Measurements from ENCODE around the gene KDM6A.
"Not testable (repeated sequence)": the region's sequence is repeated elsewhere in the genome, so short reads cannot be mapped to it uniquely, and the experiment has no call there.

KDM6A gene

DNA sequence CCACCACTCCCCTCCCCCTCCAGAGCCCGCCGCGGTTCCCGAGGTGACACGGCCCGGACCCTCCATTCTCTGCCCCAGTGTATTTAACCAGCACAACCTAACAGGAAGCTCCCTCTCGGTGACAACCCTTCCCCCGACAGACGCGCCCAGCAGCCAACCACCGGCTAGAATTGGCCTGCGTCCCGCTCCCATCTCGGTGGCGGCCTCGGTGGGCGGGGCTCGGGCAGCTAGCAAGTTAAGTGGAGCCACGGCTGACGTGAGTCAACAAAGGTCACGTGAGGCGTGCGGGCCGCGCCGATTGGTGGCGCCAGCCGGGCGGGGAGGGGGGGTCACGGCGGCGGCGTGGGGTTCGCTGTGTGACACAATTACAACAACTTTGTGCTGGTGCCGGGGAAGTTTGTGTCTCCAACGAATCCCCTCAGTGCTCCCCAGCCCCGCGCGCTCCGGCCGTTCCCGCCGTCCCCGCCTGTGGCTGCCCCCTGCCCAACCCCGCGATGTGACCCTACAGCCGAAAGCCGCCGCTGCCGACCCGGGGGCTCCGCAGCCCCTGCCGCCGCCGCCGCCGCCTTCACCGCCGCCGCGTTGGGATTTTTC, at the start of gene KDM6A:
Gene KDM6A (plus strand): TSS at position 368 of the 594 bp plus-strand sequence. CDS start 364 bp downstream, outside the sequence.
- peak; percentile 96 for DNase-seq (ENCODE audit: low spot score)

DNA sequence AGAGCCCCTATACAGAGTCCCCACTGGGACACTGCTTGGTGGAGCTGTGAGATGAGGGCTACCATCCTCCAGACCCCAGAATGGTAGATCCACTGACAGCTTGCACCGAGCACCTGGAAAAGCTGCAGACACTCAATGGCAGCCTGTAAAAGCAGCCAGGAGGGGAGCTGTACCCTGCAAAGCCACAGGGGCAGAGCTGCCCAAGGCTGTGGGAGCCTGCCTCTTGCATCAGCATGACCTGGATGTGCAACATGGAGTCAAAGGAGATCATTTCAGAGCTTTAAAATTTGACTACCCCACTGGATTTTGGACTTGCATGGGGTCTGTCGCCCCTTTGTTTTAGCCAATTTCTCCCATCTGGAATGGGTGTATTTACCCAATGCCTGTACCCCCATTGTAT, 49.8 kb upstream of the KDM6A start:
- DNase-seq (ENCODE audit: low spot score), result not testable (repeated sequence)

DNA sequence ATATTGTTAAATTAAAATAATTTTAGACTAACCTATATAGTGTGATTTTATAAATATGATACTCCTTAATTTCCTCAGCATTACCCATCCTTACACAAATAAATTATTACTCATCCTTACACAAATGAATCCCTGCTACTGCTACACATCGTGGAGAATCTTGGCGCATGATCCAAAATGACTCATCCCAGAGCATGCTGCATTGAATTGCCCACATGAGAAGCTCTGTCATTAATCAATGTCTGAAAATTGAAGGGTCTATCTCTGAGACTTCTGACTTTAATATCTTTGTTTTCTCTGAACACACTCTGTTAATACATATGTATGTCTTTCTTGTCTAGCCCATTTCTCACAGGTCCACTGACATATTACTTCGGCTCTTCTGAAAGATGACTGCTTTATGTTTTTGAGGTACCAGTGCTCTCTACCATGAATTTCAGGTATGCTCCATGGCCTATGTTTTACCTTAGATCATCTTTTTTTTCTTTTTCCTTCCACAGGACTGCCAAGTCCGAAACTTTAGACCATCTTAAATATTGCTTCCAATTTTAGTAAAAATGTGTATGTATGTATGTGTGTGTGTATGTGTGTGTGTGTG, 44.9 kb upstream of the KDM6A start:
- DNase-seq (ENCODE audit: low spot score), result peak; percentile 16

DNA sequence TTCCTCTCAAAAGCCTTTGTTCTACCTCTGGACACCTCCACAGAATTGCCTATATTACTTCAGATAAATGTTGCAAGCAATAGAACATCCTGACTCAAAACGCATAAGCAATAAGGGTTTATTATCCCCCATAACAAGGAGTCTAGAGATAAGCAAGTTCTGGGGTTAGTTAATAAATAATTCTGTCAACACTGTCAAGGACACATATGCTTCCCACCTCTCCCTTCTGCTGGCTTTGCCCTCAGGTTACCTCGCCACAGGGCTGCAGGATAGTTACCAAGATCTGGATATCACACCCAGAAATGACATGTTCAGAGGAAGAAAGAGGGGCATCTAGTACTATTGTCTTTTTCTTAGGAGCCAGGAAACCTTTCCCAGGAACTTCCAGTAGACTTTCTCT, 43.2 kb upstream of the KDM6A start:
- DNase-seq (ENCODE audit: low spot score), result no peak

DNA sequence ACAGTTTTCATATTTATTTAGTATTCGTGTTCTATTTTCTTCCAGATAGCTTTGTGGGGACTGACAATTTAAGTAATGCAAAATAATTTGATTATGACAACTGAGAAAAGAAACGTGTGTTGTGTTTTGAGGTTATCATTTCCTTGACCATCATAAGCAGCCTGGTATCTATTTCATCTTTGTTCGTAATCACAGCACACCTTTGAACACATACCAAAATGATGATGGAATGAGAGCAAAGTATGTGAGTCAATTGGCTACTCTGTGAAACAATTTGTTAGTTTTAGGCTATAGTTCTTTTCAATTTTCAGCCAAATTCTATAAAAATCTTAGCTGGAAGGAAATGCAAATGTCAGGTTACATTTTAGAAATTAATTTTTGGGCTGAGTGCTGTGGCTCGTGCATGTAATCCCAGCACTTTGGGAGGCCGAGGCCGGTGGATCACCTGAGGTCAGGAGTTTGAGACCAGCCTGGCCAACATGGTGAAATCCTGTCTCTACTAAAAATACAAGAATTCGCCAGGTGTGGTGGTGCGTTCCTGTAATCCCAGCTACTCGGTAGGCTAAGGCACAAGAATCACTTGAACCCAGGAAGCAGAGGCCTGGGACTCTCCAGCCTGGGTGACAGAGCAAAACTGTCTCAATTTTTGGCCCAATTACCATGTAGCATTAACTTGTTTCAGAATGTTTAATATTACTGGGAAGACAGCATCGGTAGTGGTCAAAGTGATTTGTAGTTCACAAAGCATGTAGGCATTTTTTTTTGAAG, 30.3 kb upstream of the KDM6A start:
- DNase-seq (ENCODE audit: low spot score), result no peak

DNA sequence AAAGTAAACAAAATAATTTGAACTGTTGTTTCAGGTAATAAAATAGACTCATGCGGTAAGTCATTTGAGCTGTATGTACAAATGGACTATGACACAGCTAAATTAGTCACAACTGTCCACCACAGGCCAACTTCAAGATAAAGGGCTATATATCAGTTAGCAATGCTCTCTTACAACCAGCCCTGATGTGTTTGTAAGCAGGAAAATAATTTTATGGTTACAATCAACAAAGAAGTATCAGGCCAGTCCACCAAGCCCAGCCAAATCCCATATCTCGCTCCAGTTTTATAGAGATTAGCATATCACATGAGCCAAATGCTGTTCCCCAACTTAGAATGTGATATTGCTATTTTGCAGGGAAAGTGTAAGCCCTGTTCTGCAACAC, 29.7 kb upstream of the KDM6A start:
- peak; percentile 26 for DNase-seq (ENCODE audit: low spot score)

DNA sequence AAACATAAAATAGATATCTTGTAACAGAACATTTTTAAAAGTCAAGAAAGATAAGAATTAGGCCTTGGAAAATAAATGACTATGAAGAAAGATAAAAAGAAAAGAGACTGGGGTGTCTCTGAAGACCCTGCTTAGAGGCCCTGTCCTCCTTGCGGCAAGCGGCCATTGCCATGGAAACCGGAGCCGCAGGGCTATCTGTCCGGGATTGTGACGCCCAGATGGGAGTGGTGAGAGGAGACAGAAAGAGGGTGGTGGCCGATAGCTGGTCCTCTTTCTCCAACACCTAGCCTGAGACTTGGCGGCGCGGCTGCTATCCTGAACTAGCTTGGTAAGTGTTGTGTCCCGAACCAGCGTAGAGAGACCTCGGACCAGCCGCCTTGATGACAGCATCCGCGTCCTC, 29.2 kb upstream of the KDM6A start, which contains the start of gene DUSP21:
Gene DUSP21 (plus strand): TSS at position 269 of the 400 bp plus-strand sequence. CDS start 112 bp downstream, at position 381.
- no peak for DNase-seq (ENCODE audit: low spot score)

DNA sequence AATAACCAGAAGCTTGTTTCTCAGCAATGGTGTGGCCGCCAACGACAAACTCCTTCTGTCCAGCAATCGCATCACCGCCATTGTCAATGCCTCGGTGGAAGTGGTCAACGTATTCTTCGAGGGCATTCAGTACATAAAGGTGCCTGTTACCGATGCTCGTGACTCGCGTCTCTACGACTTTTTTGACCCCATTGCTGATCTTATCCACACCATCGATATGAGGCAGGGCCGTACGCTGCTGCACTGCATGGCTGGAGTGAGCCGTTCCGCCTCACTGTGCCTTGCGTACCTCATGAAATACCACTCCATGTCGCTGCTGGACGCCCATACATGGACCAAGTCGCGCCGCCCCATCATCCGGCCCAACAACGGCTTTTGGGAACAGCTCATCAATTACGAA, 28.8 kb upstream of the KDM6A start:
- no peak for DNase-seq (ENCODE audit: low spot score)

DNA sequence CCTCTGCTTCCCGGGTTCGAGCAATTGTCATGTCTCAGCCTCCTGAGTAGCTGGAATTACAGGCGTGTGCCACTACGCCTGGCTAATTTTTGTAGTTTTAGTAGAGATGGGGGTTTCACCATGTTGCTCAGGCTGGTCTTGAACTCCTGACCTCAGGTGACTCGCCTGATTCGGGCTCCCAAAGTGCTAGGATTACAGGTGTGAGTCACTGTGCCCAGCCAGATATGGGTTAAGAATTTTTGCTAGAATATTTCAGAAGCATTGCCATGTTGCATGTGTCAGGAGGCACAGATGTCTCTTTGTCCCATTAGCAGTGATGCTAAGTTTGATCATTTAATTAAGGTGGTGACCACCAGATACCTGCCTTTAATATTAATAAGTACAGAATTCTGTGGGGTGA, 22.1 kb upstream of the KDM6A start:
- not testable (repeated sequence) for DNase-seq (ENCODE audit: low spot score)

DNA sequence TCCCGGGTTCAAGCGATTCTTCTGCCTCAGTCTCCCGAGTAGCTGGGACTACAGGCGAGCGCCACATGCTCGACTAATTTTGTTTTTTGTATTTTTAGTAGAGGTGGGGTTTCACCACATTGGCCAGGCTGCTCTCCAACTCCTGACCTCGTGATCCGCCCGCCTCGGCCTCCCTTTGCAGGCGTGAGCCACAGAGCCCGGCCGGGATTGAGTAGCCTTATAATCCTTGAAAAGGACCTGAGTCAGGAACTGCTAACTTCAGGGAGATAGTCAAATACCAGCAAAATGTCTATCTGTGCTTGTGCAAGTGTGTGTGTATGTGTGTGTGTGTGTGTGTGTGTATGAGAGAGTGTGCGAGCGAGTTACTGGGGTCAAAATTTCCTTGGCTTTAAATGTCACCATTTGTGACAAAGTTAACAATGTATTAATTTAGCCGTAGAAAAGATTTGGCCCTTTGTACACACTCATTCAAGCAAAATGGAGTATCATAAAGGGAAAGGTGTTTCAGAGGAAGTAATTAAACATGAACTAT, 1.8 kb upstream of the KDM6A start:
- DNase-seq (ENCODE audit: low spot score), result no peak

DNA sequence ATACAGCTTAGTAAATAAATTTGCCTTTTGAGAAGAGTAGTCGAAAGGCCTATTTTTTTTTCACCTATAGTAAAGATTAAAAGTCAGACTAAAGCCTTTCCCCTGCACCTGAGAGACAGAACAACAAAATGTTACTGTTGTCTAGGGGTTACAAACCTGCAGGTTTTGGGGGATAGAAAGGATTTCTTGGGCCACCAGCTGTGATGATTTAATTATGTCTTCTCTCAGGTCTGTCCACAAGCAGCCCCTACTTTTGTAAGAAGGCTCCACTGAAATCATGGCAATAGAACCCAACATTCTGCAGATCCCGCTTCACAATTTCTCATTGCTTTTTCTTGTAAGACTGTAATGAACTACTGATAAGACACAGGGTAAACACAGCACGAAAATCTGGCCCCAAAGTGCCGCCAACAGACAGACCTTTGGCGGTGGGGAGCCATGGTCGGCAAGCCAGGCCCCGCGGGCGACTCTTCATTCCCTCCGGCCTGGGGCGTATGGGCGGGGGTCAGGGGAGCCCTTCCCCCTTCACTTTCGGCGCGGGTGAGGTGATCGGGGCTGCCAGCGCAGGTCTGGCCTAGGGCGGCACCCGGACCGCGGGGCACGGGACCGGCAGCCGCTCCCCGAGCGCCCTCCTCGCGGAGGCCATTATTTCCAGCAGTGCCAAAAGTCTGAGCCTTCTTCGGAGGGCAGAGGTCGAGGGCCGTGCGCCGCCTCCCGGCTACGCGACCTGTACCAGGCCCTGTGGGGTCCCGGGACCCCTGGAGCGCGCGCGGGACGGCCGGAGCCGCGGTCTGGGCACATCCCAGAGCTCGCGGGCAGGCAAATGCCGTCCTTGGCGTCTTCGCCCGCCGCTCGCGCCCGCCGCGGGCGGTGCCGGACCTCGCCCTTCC, 812 bp upstream of the KDM6A start:
- DNase-seq (ENCODE audit: low spot score), result peak; percentile 30

DNA sequence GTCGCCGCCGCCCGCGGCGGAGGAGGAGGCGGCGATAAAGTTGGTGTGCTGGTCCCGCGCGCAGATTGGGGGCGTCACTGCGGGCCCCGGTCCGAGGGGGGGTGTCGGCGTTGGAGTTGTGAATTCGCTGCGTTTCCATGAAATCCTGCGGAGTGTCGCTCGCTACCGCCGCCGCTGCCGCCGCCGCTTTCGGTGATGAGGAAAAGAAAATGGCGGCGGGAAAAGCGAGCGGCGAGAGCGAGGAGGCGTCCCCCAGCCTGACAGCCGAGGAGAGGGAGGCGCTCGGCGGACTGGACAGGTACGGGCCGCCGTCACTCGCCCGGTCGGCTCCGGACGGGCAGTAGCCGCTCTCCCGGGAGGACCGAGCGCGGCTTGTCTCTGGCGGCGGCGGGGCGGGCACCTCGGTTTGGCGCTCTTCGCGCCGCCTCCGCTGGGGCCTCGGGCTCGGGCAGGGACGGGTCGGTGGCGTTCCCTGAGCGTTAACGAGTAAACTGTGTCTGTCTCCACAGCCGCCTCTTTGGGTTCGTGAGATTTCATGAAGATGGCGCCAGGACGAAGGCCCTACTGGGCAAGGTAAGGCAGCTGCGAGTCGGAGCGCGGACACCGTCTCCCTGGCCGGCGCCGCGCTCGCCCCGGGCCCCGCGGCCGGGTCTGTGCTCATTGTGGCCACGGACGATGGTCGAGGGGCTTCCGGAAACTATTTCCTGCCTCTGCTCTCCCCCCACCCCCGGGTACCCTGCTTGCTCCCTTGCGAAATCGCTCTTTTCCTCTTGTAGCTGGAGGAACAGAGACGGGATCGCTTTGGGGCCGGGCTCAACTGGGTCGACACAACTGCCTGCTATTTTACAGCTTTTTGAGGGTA, 658 bp downstream of the KDM6A start:
- peak; percentile 50 for DNase-seq (ENCODE audit: low spot score)

DNA sequence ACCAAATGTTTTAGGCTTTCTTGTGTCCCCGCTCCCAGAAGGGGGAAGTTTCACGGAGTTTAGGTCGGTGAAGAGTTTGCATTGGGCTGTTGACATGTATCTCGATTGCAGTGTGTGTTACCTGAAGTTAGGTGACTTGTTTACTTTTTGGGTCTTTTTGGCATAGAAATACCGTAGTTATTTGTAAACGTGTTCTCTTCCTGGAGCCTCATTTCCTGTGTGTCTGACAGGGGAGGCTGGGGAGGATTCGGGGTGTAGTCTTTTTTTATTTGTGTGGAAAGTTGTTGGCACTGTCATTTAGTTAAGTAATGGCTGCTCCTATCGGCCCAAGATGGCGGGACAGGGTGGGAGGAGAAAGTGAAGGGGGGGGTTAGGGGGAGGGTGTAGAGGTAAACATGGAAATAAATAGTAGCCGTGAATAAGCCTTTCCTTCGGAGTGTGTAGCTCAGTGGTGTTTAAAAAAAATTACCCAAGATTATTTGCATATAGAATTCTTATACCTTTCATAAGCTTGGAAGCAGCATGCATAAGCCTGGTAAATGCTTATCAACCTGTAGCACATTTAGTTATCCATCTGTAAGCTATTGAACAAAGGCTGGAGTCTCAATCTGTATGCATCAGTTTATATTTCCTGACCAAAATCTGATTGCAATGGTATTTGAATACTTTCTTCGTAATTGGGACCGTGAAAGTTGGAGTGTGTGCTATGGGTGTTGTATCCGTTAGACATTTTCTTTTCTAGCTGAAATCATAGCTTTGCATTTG, 1.6 kb downstream of the KDM6A start:
- peak; percentile 36 for DNase-seq (ENCODE audit: low spot score)

DNA sequence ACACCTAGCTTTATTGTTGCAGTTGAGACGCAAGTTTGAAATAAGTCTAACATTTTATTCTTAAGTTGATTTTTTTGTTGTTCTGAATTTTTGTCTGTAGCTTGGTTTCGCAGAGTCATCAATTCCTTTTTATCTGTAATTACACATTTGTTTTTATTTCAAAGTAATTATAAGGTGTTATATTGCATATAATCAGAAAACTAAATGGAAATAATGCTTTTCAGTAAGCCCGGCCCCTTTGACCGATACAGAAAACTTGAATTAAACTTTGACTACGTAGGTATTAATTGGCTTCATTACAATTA, 2.1 kb downstream of the KDM6A start:
- DNase-seq (ENCODE audit: low spot score), result no peak

DNA sequence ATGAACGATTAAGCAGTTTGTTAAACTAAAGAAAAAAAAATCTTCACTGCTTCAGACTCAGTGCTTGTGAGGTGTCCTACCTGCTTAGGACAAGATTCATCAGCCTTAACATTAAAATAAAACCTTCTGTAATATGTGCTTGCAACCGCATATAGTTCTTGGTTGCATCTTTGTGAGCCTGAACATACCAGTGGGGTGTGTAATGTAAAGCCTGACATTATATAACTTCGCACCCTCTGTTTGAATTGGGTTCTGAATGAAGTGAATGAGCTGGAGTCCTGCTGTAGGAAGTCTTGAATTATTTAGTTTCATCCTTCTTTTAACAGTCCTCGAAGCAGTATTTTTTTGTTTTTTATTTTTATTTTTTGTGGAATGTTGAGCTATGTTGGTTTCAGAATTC, 3.1 kb downstream of the KDM6A start:
- DNase-seq (ENCODE audit: low spot score), result no peak

DNA sequence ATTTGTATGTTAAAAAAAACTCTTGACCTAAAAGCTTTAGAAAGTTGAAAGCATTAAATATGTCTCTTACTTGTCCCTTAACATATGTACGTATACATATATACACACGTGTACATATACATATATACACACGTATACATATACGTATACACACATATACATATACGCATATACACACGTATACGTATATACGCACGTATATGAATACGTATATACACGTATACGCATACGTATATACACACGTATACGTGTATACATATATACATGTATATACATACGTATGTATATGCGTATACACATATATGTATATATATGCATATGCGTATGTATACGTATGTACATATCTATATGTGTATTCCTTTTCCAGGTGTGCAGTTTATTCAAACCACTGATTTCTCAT, 3.8 kb downstream of the KDM6A start:
- no peak for DNase-seq (ENCODE audit: low spot score)

DNA sequence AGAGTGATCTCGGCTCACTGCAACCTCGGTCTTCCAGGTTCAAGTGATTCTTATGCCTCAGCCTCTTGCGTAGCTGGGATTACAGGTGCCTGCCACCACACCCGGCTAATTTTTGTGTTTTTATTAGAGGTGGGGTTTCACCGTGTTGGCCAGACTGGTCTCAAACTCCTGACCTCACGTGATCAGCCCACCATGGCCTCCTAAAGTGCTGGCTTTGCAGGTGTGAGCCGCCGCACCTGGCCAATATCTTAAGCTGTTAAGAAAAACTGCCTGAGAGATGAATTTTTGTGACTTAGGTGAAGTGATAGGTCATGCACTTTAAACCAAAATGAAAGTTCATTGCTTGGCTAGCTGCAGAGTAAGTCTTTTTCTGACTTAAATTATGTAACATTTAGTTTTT, 5.8 kb downstream of the KDM6A start:
- DNase-seq (ENCODE audit: low spot score), result no peak

DNA sequence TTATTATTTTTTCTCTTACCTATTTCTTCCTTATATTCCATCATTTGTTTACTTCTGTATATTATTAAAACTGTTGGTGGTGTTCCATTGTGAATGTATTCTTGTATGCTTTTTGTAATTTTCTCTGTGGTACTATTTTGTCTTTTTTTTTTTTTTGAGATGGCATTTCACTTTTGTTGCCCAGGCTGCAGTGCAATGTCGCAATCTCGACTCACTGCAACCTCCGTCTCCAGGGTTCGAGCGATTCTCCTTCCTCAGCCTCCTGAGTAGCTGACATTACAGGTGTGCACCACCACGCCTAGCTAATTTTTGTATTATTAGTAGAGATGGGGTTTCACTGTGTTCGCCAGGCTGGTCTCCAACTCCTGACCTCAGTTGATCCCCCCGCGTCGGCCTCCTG, 8.6 kb downstream of the KDM6A start:
- no peak for DNase-seq (ENCODE audit: low spot score)

DNA sequence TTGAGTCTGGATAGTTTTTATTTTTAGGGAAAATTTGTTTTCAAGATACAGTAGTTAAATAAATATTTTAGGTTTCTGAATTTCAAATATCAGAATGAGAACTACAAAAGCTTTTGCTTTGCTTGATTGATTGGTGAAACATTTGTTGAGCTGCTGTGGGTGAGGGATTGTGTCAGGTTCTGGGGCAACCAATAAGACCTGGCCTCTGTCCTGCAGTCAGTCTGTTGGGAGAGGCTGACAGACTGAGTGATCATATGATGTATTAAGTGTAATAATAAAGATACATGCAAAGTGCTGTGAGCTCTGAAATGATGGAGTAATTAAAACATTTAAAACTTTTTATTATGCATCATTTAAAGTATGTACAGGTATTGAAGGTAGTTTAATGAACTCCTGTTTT, 9.6 kb downstream of the KDM6A start:
- DNase-seq (ENCODE audit: low spot score), result no peak

DNA sequence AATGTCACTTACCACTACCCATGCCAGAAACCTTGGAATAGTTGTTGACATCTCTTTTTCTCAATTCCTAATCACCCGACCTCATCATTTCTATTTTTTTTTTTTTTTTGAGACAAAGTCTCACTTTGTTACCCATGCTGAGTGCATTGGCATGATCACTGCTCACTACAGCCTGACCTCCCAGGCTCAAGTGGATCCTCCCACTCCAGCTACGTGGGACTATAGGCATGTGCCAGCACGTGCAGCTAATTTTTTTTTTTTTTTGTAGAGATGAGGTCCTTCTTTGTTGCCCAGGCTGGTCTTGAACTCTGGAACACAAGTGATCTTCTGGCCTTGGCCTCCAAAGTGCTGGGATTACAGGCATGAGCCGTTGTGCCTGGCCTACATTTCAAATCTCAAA, 12.0 kb downstream of the KDM6A start:
- no peak for DNase-seq (ENCODE audit: low spot score)

DNA sequence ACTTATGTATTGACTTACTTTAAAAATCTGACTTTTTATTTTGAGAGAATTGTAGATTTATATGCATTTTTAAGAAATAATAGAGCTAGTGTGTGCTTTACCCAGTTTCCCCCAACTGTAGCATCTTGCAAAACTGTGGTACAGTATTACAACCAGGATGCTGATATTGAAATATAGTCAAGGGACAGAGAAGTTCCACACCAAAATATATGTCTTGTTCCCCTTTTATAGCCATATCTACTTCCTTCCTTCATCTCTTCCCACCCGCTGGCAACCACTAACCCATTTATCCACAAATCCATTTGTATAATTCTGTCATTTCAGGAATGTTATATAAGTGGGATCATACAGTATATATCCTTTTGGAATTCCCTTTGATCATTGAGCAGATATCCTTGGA, 16.8 kb downstream of the KDM6A start:
- DNase-seq (ENCODE audit: low spot score), result no peak

Measured in SW480 (cell line).